NCI-H128 (cell line): ENCODE data around the gene KIAA0040.

ENCODE experiments used
- DNase-seq: peaks from one replicate; lab custom pipeline; 2025; ENCODE audit not compliant: unreplicated experiment; lab: John Stamatoyannopoulos, UW

Gene KIAA0040

GRCh38 chr1:175203570-175204068 lies 11.0 kb upstream of the KIAA0040 start:
- DNase-seq = no peak

GRCh38 chr1:175200678-175201521 lies 8.3 kb upstream of the KIAA0040 start:
- no peak for DNase-seq

GRCh38 chr1:175198332-175198731 lies 5.8 kb upstream of the KIAA0040 start:
- no peak for DNase-seq

- DNase-seq = no peak
Measured at GRCh38 chr1:175197531-175197930, 5.0 kb upstream of the KIAA0040 start.

GRCh38 chr1:175195798-175196197 lies 3.2 kb upstream of the KIAA0040 start:
- no peak for DNase-seq

- DNase-seq = no peak
Measured at GRCh38 chr1:175195281-175195680, 2.7 kb upstream of the KIAA0040 start.

- DNase-seq = no peak
Measured at GRCh38 chr1:175193527-175193910, 943 bp upstream of the KIAA0040 start.

- DNase-seq = peak; percentile 35
Measured at GRCh38 chr1:175192111-175192629, 406 bp downstream of the KIAA0040 start.

GRCh38 chr1:175191659-175192058 lies 917 bp downstream of the KIAA0040 start:
- DNase-seq = no peak

GRCh38 chr1:175188936-175189335 lies 3.6 kb downstream of the KIAA0040 start:
- DNase-seq = no peak

- no peak for DNase-seq
Measured at GRCh38 chr1:175186433-175187160, 6.0 kb downstream of the KIAA0040 start.

GRCh38 chr1:175185903-175186302 lies 6.7 kb downstream of the KIAA0040 start:
- no peak for DNase-seq

- no peak for DNase-seq
Measured at GRCh38 chr1:175183586-175183985, 9.0 kb downstream of the KIAA0040 start.

GRCh38 chr1:175182201-175182746 lies 10.3 kb downstream of the KIAA0040 start:
- no peak for DNase-seq

GRCh38 chr1:175179837-175180590 lies 12.6 kb downstream of the KIAA0040 start:
- DNase-seq = no peak

GRCh38 chr1:175178456-175178855 lies 14.1 kb downstream of the KIAA0040 start:
- no peak for DNase-seq

GRCh38 chr1:175178056-175178455 lies 14.5 kb downstream of the KIAA0040 start:
- no peak for DNase-seq

- no peak for DNase-seq
Measured at GRCh38 chr1:175176246-175176645, 16.3 kb downstream of the KIAA0040 start.

GRCh38 chr1:175174309-175175102 lies 18.1 kb downstream of the KIAA0040 start:
- no peak for DNase-seq

- no peak for DNase-seq
Measured at GRCh38 chr1:175173531-175173930, 19.0 kb downstream of the KIAA0040 start.
